Measurements from ENCODE around the gene PIK3C2G. TPM values are rescaled to one million over a fixed set of nuclear protein-coding genes. Genes with fewer than 3 reads are reported as not detected.
A peak's percentile ranks its signal among the peaks of the same experiment; 100 is the strongest.

Gene PIK3C2G
- total RNA-seq, 1 experiment from 2014 or later = not detected

DNA sequence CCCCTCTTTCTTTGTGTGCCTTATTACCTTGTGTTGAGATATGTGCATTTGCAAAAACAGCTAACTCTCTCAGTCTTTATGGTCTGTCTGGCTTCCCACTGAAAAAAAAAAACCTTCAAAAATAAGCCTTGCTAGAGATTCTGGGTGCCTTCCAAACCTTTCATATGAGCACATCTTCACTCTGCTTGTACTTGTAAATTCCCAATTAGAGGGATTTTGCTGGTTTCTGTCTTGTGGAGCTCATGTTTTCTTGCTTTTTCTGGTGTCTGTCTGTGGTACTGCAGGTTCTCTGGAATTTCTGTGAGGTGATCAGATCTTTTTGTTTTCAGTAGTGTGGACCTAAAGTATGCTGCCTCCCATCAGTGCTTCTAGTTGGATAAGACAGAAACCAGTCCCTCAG is 100.1 kb downstream of the PIK3C2G start:
- Histone ChIP-seq H3K36me3 (ENCODE audit: insufficient read depth, low read length, poor library complexity, severe bottlenecking) (no peaks in the 10 kb centered on the region), H3K27ac (ENCODE audit: low read depth, low read length, poor library complexity, severe bottlenecking) (no peak overlapping the region), H3K4me3 (ENCODE audit: low read depth, low read length, poor library complexity, severe bottlenecking) (no peak overlapping the region), H3K9me3 (ENCODE audit: low read depth, low read length, poor library complexity, severe bottlenecking) (no peaks in the 10 kb centered on the region), H3K27me3 (replicated peaks; ENCODE audit: insufficient read depth, low read depth, low read length, poor library complexity) (no peaks in the 10 kb centered on the region), H3K4me1 (ENCODE audit: insufficient read depth, low read length, poor library complexity, severe bottlenecking) (peaks cover 5% of the 10 kb centered on the region)
- intact Hi-C loops (cut with micrococcal nuclease; ENCODE audit: unreplicated experiment) = no loop called here
- peak; percentile 6 for DNase-seq (ENCODE audit: low spot score)
- BruUV-seq (replicated peaks) = no TSS peak
- ChIA-PET POLR2A (ENCODE audit: low non-redundant PET) (no interaction called here), CTCF (no interaction called here)
- TF ChIP-seq, protein P1, sequence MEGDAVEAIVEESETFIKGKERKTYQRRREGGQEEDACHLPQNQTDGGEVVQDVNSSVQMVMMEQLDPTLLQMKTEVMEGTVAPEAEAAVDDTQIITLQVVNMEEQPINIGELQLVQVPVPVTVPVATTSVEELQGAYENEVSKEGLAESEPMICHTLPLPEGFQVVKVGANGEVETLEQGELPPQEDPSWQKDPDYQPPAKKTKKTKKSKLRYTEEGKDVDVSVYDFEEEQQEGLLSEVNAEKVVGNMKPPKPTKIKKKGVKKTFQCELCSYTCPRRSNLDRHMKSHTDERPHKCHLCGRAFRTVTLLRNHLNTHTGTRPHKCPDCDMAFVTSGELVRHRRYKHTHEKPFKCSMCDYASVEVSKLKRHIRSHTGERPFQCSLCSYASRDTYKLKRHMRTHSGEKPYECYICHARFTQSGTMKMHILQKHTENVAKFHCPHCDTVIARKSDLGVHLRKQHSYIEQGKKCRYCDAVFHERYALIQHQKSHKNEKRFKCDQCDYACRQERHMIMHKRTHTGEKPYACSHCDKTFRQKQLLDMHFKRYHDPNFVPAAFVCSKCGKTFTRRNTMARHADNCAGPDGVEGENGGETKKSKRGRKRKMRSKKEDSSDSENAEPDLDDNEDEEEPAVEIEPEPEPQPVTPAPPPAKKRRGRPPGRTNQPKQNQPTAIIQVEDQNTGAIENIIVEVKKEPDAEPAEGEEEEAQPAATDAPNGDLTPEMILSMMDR (conservative IDR thresholded peaks at IDR 0.05; ENCODE audit: low read depth, low read length) = no peak
- TF ChIP-seq EZH2 (IDR thresholded peaks at IDR 0.05; ENCODE audit: borderline replicate concordance, low read depth, low read length, poor library complexity, severe bottlenecking) = no peak

DNA sequence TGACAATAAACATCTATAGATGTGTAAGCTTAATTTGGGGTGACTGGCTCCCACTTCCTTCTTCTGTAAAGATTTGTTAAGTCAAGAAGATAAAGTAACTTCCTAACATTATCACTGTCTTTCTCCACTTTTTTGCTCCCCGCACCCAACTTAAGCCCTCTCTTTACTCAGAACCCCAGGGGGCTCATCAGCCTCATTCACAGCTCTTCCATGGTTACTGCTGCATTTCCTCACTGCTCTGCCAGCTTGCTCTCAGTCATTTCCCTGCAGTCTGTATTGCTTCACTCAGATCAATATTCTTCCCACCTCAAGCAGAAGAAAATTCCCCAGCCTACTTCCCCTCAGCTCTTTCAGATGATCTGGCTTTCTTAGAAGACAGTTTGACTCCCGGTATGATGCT is 102.0 kb downstream of the PIK3C2G start:
- CTCF ChIA-PET = no interaction called here
- H3K4me1 ChIP-seq (ENCODE audit: insufficient read depth, low read length, poor library complexity, severe bottlenecking) = peaks cover 5% of the 10 kb centered on the region
- POLR2A ChIA-PET (ENCODE audit: low non-redundant PET) = no interaction called here
- H3K27me3 ChIP-seq (replicated peaks; ENCODE audit: insufficient read depth, low read depth, low read length, poor library complexity) = no peaks in the 10 kb centered on the region
- no peaks in the 10 kb centered on the region for H3K36me3 ChIP-seq (ENCODE audit: insufficient read depth, low read length, poor library complexity, severe bottlenecking)
- peak; percentile 23 for DNase-seq (ENCODE audit: low spot score)
- H3K9me3 ChIP-seq (ENCODE audit: low read depth, low read length, poor library complexity, severe bottlenecking) = no peaks in the 10 kb centered on the region
- TF ChIP-seq EZH2 (IDR thresholded peaks at IDR 0.05; ENCODE audit: borderline replicate concordance, low read depth, low read length, poor library complexity, severe bottlenecking) = no peak
- TF ChIP-seq, protein P1 (conservative IDR thresholded peaks at IDR 0.05; ENCODE audit: low read depth, low read length) = no peak
- no TSS peak for BruUV-seq (replicated peaks)
- H3K4me3 ChIP-seq (ENCODE audit: low read depth, low read length, poor library complexity, severe bottlenecking) = no peak overlapping the region
- no peak overlapping the region for H3K27ac ChIP-seq (ENCODE audit: low read depth, low read length, poor library complexity, severe bottlenecking)
- intact Hi-C loops (cut with micrococcal nuclease; ENCODE audit: unreplicated experiment) = no loop called here

DNA sequence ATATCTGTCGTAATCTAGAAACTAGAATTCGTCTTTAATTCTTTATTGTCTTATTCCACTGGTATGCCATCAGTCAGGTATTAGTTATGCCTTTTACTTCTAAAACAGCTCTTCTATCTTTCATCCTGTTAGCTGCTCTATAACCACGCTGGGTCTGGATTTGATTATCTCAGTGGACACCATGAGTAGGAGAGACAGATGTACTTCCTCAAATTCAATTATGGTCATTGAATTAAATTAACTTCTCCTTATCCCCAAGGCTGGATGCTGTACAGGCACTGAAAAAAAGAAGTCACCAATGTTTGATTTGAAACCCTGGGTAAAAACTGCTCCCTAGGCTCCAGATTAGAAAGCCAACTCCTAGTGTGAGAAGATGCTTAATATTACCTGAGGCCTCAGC is 107.3 kb downstream of the PIK3C2G start:
- H3K9me3 ChIP-seq (ENCODE audit: low read depth, low read length, poor library complexity, severe bottlenecking) = no peaks in the 10 kb centered on the region
- no peak overlapping the region for H3K27ac ChIP-seq (ENCODE audit: low read depth, low read length, poor library complexity, severe bottlenecking)
- POLR2A ChIA-PET (ENCODE audit: low non-redundant PET) = no interaction called here
- CTCF ChIA-PET = no interaction called here
- intact Hi-C loops (cut with micrococcal nuclease; ENCODE audit: unreplicated experiment) = no loop called here
- BruUV-seq (replicated peaks) = no TSS peak
- DNase-seq (ENCODE audit: low spot score) = peak; percentile 37
- no peak overlapping the region for H3K4me3 ChIP-seq (ENCODE audit: low read depth, low read length, poor library complexity, severe bottlenecking)
- peaks cover 25% of the 10 kb centered on the region for H3K27me3 ChIP-seq (replicated peaks; ENCODE audit: insufficient read depth, low read depth, low read length, poor library complexity)
- no peaks in the 10 kb centered on the region for H3K36me3 ChIP-seq (ENCODE audit: insufficient read depth, low read length, poor library complexity, severe bottlenecking)
- H3K4me1 ChIP-seq (ENCODE audit: insufficient read depth, low read length, poor library complexity, severe bottlenecking) = peaks cover 2% of the 10 kb centered on the region
- TF ChIP-seq EZH2 (IDR thresholded peaks at IDR 0.05; ENCODE audit: borderline replicate concordance, low read depth, low read length, poor library complexity, severe bottlenecking) = no peak
- TF ChIP-seq, protein P1 (conservative IDR thresholded peaks at IDR 0.05; ENCODE audit: low read depth, low read length) = no peak

Data from A673 (cell line).